ENCODE results near the gene GALNT9. TPM values are rescaled to one million over a fixed set of nuclear protein-coding genes. Genes with fewer than 3 reads are reported as not detected.

The GALNT9 gene
- polyA plus RNA-seq, 3 donors = not detected

- peak in 2 of 3 donors; percentile 21 to 51 for DNase-seq
Measured at GRCh38 chr12:132161036-132161781, 168.2 kb downstream of the GALNT9 start.

GRCh38 chr12:132160601-132161035, 168.8 kb downstream of the GALNT9 start:
- H3K4me3 ChIP-seq (replicated peaks in 1 of 3; ENCODE audit: low read depth in 2 of 3, low read length in 3 of 3) = no peak overlapping the region
- intact Hi-C loops (cut with micrococcal nuclease) = loop anchor here in 1 of 2 donors (5.0 kb wide), 1 partner anchor 57 kb away; no protein-coding TSS in a partner anchor

More at GRCh38 chr12:132161036-132161781, 168.2 kb downstream of the GALNT9 start:
- H3K27me3 ChIP-seq (ENCODE audit: control insufficient read depth in 2 of 2, insufficient read depth in 2 of 2, low read length in 2 of 2) = no peaks in the 10 kb centered on the region
- H3K4me1 ChIP-seq (ENCODE audit: control insufficient read depth in 1 of 2, insufficient read depth in 2 of 2, low read length in 2 of 2) = peaks cover 19 to 21% of the 10 kb centered on the region in 2 donors
- Mint-ChIP-seq H3K27me3 (ENCODE audit: low read depth in 3 of 3) (peaks cover 7 to 14% (median 10%) of the 10 kb centered on the region in 3 donors), H3K4me1 (peaks cover 18% of the 10 kb centered on the region), H3K27ac (peak overlapping the region in 3 of 7 donors; percentile 25 to 87 (median 80)), H3K9me3 (peaks cover 3 to 16% (median 6%) of the 10 kb centered on the region in 7 donors), H3K4me3 (no peak overlapping the region), H3K36me3 (no peaks in the 10 kb centered on the region)
- H3K36me3 ChIP-seq (replicated peaks in 1 of 2; ENCODE audit: control insufficient read depth in 1 of 2, insufficient read depth in 2 of 2, low read length in 2 of 2) = peaks cover 0 to 23% of the 10 kb centered on the region in 2 donors
- no peak overlapping the region for H3K4me2 ChIP-seq (replicated peaks; ENCODE audit: extremely low read depth, low read length, poor library complexity, severe bottlenecking)
- TF ChIP-seq, protein P1, sequence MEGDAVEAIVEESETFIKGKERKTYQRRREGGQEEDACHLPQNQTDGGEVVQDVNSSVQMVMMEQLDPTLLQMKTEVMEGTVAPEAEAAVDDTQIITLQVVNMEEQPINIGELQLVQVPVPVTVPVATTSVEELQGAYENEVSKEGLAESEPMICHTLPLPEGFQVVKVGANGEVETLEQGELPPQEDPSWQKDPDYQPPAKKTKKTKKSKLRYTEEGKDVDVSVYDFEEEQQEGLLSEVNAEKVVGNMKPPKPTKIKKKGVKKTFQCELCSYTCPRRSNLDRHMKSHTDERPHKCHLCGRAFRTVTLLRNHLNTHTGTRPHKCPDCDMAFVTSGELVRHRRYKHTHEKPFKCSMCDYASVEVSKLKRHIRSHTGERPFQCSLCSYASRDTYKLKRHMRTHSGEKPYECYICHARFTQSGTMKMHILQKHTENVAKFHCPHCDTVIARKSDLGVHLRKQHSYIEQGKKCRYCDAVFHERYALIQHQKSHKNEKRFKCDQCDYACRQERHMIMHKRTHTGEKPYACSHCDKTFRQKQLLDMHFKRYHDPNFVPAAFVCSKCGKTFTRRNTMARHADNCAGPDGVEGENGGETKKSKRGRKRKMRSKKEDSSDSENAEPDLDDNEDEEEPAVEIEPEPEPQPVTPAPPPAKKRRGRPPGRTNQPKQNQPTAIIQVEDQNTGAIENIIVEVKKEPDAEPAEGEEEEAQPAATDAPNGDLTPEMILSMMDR (IDR thresholded peaks at IDR 0.05) = no peak
- H3K9ac ChIP-seq (ENCODE audit: insufficient read depth, low read length, poor library complexity, severe bottlenecking) = no peak overlapping the region
- no peak overlapping the region for H2AFZ ChIP-seq (ENCODE audit: insufficient read depth, low read depth, low read length, poor library complexity, severe bottlenecking)
- H3K79me2 ChIP-seq (ENCODE audit: insufficient read depth, low read length) = no peaks in the 10 kb centered on the region
- no peaks in the 10 kb centered on the region for H4K20me1 ChIP-seq (ENCODE audit: insufficient read depth, low read length)
- H3K9me3 ChIP-seq (replicated peaks in 1 of 2; ENCODE audit: control insufficient read depth in 1 of 2, insufficient read depth in 1 of 2, low read length in 2 of 2) = peaks cover 0 to 8% of the 10 kb centered on the region in 2 donors
- no peak overlapping the region for H3K27ac ChIP-seq (ENCODE audit: low read depth in 1 of 2, low read length in 2 of 2)
- H3K4me3 ChIP-seq (replicated peaks in 1 of 3; ENCODE audit: low read depth in 2 of 3, low read length in 3 of 3) = no peak overlapping the region
- 84% methylated on average over 10 of the region's 14 CpGs for WGBS (ENCODE audit: insufficient coverage)
- intact Hi-C loops (cut with micrococcal nuclease) = loop anchor here in 1 of 2 donors (5.0 kb wide), 1 partner anchor 56 kb away; no protein-coding TSS in a partner anchor

More at GRCh38 chr12:132160601-132161035, 168.8 kb downstream of the GALNT9 start:
- Histone ChIP-seq H3K9me3 (replicated peaks in 1 of 2; ENCODE audit: control insufficient read depth in 1 of 2, insufficient read depth in 1 of 2, low read length in 2 of 2) (peaks cover 0 to 8% of the 10 kb centered on the region in 2 donors), H3K27me3 (ENCODE audit: control insufficient read depth in 2 of 2, insufficient read depth in 2 of 2, low read length in 2 of 2) (no peaks in the 10 kb centered on the region), H3K36me3 (replicated peaks in 1 of 2; ENCODE audit: control insufficient read depth in 1 of 2, insufficient read depth in 2 of 2, low read length in 2 of 2) (peaks cover 0 to 27% of the 10 kb centered on the region in 2 donors), H3K4me1 (ENCODE audit: control insufficient read depth in 1 of 2, insufficient read depth in 2 of 2, low read length in 2 of 2) (peaks cover 19 to 21% of the 10 kb centered on the region in 2 donors), H3K27ac (ENCODE audit: low read depth in 1 of 2, low read length in 2 of 2) (no peak overlapping the region), H4K20me1 (ENCODE audit: insufficient read depth, low read length) (no peaks in the 10 kb centered on the region), H3K4me2 (replicated peaks; ENCODE audit: extremely low read depth, low read length, poor library complexity, severe bottlenecking) (no peak overlapping the region), H3K9ac (ENCODE audit: insufficient read depth, low read length, poor library complexity, severe bottlenecking) (no peak overlapping the region), H3K79me2 (ENCODE audit: insufficient read depth, low read length) (no peaks in the 10 kb centered on the region), H2AFZ (ENCODE audit: insufficient read depth, low read depth, low read length, poor library complexity, severe bottlenecking) (no peak overlapping the region)
- Mint-ChIP-seq H3K4me3 (no peak overlapping the region), H3K27ac (no peak overlapping the region), H3K4me1 (peaks cover 18% of the 10 kb centered on the region), H3K27me3 (ENCODE audit: low read depth in 3 of 3) (peaks cover 5 to 14% (median 10%) of the 10 kb centered on the region in 3 donors), H3K36me3 (no peaks in the 10 kb centered on the region), H3K9me3 (peaks cover 3 to 16% (median 6%) of the 10 kb centered on the region in 7 donors)
- no peak for DNase-seq
- 94% methylated on average over 13 of the region's 15 CpGs for WGBS (ENCODE audit: insufficient coverage)
- TF ChIP-seq, protein P1 (IDR thresholded peaks at IDR 0.05) = no peak
